K562 (cell line): ENCODE results near the gene ZNF582. TPM values are rescaled to one million over a fixed set of nuclear protein-coding genes. Genes with fewer than 3 reads are reported as not detected.

Source experiments
- ARID3B ChIP-seq: fragments of 250-450 bp; sonication (Bioruptor Pico); IDR thresholded peaks from 2 replicates; pipeline ENCODE4 v1.4.0; 2020; ENCODE audit warnings: borderline replicate concordance
- BACH1 ChIP-seq: fragments of 200-800 bp; sonication (Bioruptor generic); IDR thresholded peaks from 2 replicates; pipeline ENCODE4 v1.6.1; 2016; ENCODE audit warnings: missing genetic modification characterization, missing compliant biosample characterization
- E2F3 ChIP-seq: fragments of 250-450 bp; sonication (Bioruptor Pico); IDR thresholded peaks from 2 replicates; pipeline ENCODE4 v1.4.0; 2020; ENCODE audit warnings: mild to moderate bottlenecking
- L3MBTL2 ChIP-seq: fragments of 450-650 bp; IDR thresholded peaks from 2 replicates; pipeline ENCODE4 v1.6.1; 2016; ENCODE audit warnings: mild to moderate bottlenecking, moderate library complexity
- MITF ChIP-seq: IDR thresholded peaks from 2 replicates; pipeline ENCODE4 v1.6.1; 2014; ENCODE audit warnings: antibody characterized with exemption
- MNT ChIP-seq, 2 experiments: fragments of 450-650 bp; conservative IDR thresholded peaks; 2 replicates each; pipeline ENCODE4 v1.6.1; 2017; ENCODE audit warnings: mild to moderate bottlenecking in 2 of 2, moderate library complexity in 2 of 2
- MYC ChIP-seq, 2 experiments: fragments of 250-450 bp in 1 of 2; sonication (Bioruptor Pico) in 1 of 2; IDR thresholded peaks; 2 replicates each; pipeline versions ENCODE4 v1.5.1 to v1.6.1; 2012 to 2021; ENCODE audit warnings: low read depth in 2 of 2, borderline replicate concordance in 1 of 2, improper control_type of control experiment in 1 of 2, low read length in 1 of 2, mild to moderate bottlenecking in 1 of 2, moderate library complexity in 1 of 2
- POLR2G ChIP-seq: fragments of 200-400 bp; formaldehyde crosslinking; IDR thresholded peaks from 2 replicates; pipeline ENCODE4 v1.6.1; 2017; ENCODE audit warnings: low read depth, mild to moderate bottlenecking, antibody characterized with exemption, low read length, moderate library complexity
- RBM14 ChIP-seq: fragments of 200-400 bp; formaldehyde crosslinking; IDR thresholded peaks from 2 replicates; pipeline ENCODE4 v1.6.1; 2018; ENCODE audit warnings: low read depth, mild to moderate bottlenecking, low read length, moderate library complexity, borderline replicate concordance; ENCODE audit not compliant: insufficient read depth
- RCOR1 ChIP-seq, 2 experiments: IDR thresholded peaks; 2 replicates each; pipeline ENCODE4 v1.6.1; 2012; ENCODE audit warnings: low read depth in 2 of 2, low read length in 2 of 2, borderline replicate concordance in 1 of 2, improper control_type of control experiment in 1 of 2
- TAF7 ChIP-seq: fragments of 450-650 bp; IDR thresholded peaks from 2 replicates; pipeline ENCODE4 v1.6.1; 2016; ENCODE audit warnings: missing genetic modification characterization, missing compliant biosample characterization
- U2AF2 ChIP-seq: fragments of 200-400 bp; formaldehyde crosslinking; optimal IDR thresholded peaks from 2 replicates; pipeline ENCODE3; 2017; ENCODE audit warnings: low read depth, mild to moderate bottlenecking, low read length
- ZBTB2 ChIP-seq: fragments of 450-650 bp; IDR thresholded peaks from 2 replicates; pipeline ENCODE4 v1.6.1; 2016; ENCODE audit warnings: antibody characterized with exemption
- ZFP36 ChIP-seq: fragments of 150-350 bp; IDR thresholded peaks from 2 replicates; pipeline ENCODE4 v1.6.1; 2018; ENCODE audit warnings: low read length, low read depth; ENCODE audit not compliant: partially characterized antibody
- ZNF239 ChIP-seq: fragments of 250-450 bp; sonication (Bioruptor Pico); IDR thresholded peaks from 2 replicates; pipeline ENCODE4 v1.4.0; 2020; ENCODE audit warnings: mild to moderate bottlenecking
- ZNF274 ChIP-seq: IDR thresholded peaks from 2 replicates; pipeline ENCODE4 v1.6.1; 2011; ENCODE audit warnings: low read depth, mild to moderate bottlenecking, low read length, moderate library complexity, borderline replicate concordance
- ZNF717 ChIP-seq: fragments of 250-450 bp; sonication (Bioruptor Pico); IDR thresholded peaks from 2 replicates; pipeline ENCODE4 v1.5.0; 2021
- polyA plus RNA-seq, 8 experiments: library from polyadenylated mRNA; depleted of rRNA in 4 of 8; stranded (reverse) in 5 of 8; unstranded in 3 of 8; fragments of >200 nt; fragmentation: Nextera tagmentation in 2 of 8; fragmentation: Illumina TruSeq in 1 of 8; extraction: Ambion mirVana in 2 of 8; extraction: Trizol in 1 of 8; gene quantifications; 2 replicates each; pipeline versions ENCODE4 v1.2.1 to v1.2.3, GENCODE V29; 2011 to 2014; ENCODE audit warnings: inconsistent platforms in 1 of 8, missing spikeins in 1 of 8
- total RNA-seq, 7 experiments: library from RNA; depleted of rRNA in 6 of 7; stranded (reverse); fragments of >200 nt in 6 of 7; fragmentation: Illumina TruSeq in 2 of 7; extraction: Trizol in 2 of 7; gene quantifications; 2 replicates each; pipeline versions ENCODE4 v1.2.1 to v1.2.3, GENCODE V29; 2011 to 2021; ENCODE audit warnings: low replicate concordance in 1 of 7

Gene ZNF582
- total and polyA plus RNA-seq, 9 of the 15 experiments (the other 6 are each of a cell fraction or from before 2014, with no cell fraction given), result 0.72 to 3.3 (median 1.6) TPM

- TF ChIP-seq MYC (IDR thresholded peaks at IDR 0.05; ENCODE audit: low read depth, low read length), result 0 out of 2 replicates have a peak, but pooled peaks have one; percentile 28
- no peak for TF ChIP-seq MYC (CRISPR knock-in tag; IDR thresholded peaks at IDR 0.05; ENCODE audit: borderline replicate concordance, low read depth)
- TF ChIP-seq E2F3 (CRISPR knock-in tag), result no peak
- no peak for TF ChIP-seq RCOR1 (IDR thresholded peaks at IDR 0.05; ENCODE audit: borderline replicate concordance in 1 of 2, low read depth in 2 of 2, low read length in 2 of 2)
- TF ChIP-seq MITF, result no peak
- no peak for TF ChIP-seq ZNF239 (CRISPR knock-in tag)
- TF ChIP-seq ZFP36, result no peak
- TF ChIP-seq ARID3B (CRISPR knock-in tag), result no peak
- no peak for TF ChIP-seq U2AF2
- TF ChIP-seq TAF7 (tag), result no peak
- TF ChIP-seq ZNF717 (CRISPR knock-in tag), result no peak
- no peak for TF ChIP-seq BACH1 (tag)
- TF ChIP-seq RBM14, result no peak
- TF ChIP-seq POLR2G, result peak; percentile 86
- peak; percentile 46 to 75; a peak in 3 of 4 replicates for TF ChIP-seq MNT (conservative IDR thresholded peaks at IDR 0.05)
- TF ChIP-seq L3MBTL2, result peak; percentile 66
- TF ChIP-seq ZBTB2, result peak; percentile 98
- no peak for TF ChIP-seq ZNF274
Observed at GRCh38 chr19:56403764-56404704, 10.7 kb upstream of the ZNF582 start, which contains the start of gene ZNF583 (continued).
